HCT116 (cell line): ENCODE measurements around the gene MCAM. TPM values are rescaled to one million over a fixed set of nuclear protein-coding genes. Genes with fewer than 3 reads are reported as not detected.

Experiments
- ATAC-seq: fragments of 200-7000 bp; cut with Tn5 transposase; 2 replicates; pipeline ENCODE4 v1.9.1; 2020; ENCODE audit warnings: mild to moderate bottlenecking, moderate library complexity
- BruUV-seq: library from RNA; stranded (reverse); fragments of 400-500 nt; replicated peaks from 2 replicates; lab custom pipeline; 2021; lab: Mats Ljungman, UMichigan
- CTCF ChIA-PET: fragments of 300-600 bp; sonication (Branson Sonifier 250); formaldehyde crosslinking; loops from one replicate; lab custom pipeline; 2021; ENCODE audit warnings: antibody characterized with exemption; lab: Charles Lee
- POLR2A ChIA-PET: fragments of 300-600, 350-600 bp; sonication (Branson Sonifier 250); formaldehyde crosslinking; loops from one replicate; lab custom pipeline; 2021; ENCODE audit warnings: antibody characterized with exemption; lab: Charles Lee
- RAD21 ChIA-PET, 2 experiments: fragments of 300-600 bp; sonication (Branson Sonifier 250); formaldehyde crosslinking; loops; one replicate each; lab custom pipeline; 2023; ENCODE audit warnings: low total read pairs in 2 of 2; ENCODE audit not compliant: uncharacterized antibody in 2 of 2, unreplicated experiment in 2 of 2, low non-redundant PET in 1 of 2; lab: Charles Lee
- DNase-seq: peaks from one replicate; pipeline ENCODE4 v3.0.0-alpha.2; 2010; ENCODE audit warnings: low read depth, low spot score
- H2AFZ ChIP-seq: fragments of 200-600 bp; shearing (Covaris generic), sonication (generic); 2 replicates; pipeline ENCODE4 v1.6.1; 2017; ENCODE audit warnings: low read depth, mixed run types, mixed read lengths, antibody characterized with exemption, low read length; ENCODE audit not compliant: poor library complexity, severe bottlenecking
- H3K27ac ChIP-seq: 2 replicates; pipeline ENCODE4 v1.5.1; 2012; ENCODE audit warnings: low read depth, low read length
- H3K27me3 ChIP-seq: fragments of 200-600 bp; sonication (generic); 2 replicates; pipeline ENCODE4 v1.6.1; 2016; ENCODE audit warnings: mixed run types, low read length, mixed read lengths; ENCODE audit not compliant: insufficient read depth
- H3K36me3 ChIP-seq, 2 experiments: fragments of 200-500 bp in 1 of 2; fragments of 200-600 bp in 1 of 2; sonication (Bioruptor generic) in 1 of 2; sonication (generic) in 1 of 2; 2 replicates each; pipeline versions ENCODE4 v1.5.1 to v1.6.1; 2014 to 2016; ENCODE audit warnings: low read length in 2 of 2, inconsistent platforms in 1 of 2, mixed read lengths in 1 of 2, mixed run types in 1 of 2; ENCODE audit not compliant: insufficient read depth in 2 of 2, control insufficient read depth in 1 of 2
- H3K4me1 ChIP-seq, 2 experiments: fragments of 200-600 bp in 1 of 2; sonication (generic) in 1 of 2; 2 replicates each; pipeline versions ENCODE4 v1.5.1 to v1.6.1; 2012 to 2017; ENCODE audit warnings: low read length in 2 of 2, inconsistent platforms in 1 of 2, mild to moderate bottlenecking in 1 of 2, mixed read lengths in 1 of 2, mixed run types in 1 of 2, moderate library complexity in 1 of 2; ENCODE audit not compliant: insufficient read depth in 2 of 2, control insufficient read depth in 1 of 2
- H3K4me2 ChIP-seq: fragments of 200-600 bp; sonication (generic); 2 replicates; pipeline ENCODE4 v1.6.1; 2017; ENCODE audit warnings: mixed run types, low read length, mixed read lengths
- H3K4me3 ChIP-seq, 2 experiments: fragments of 200-600 bp in 1 of 2; sonication (generic) in 1 of 2; replicated peaks in 1 of 2; 2 replicates each; pipeline ENCODE4 v1.5.1; 2011 to 2016; ENCODE audit warnings: low read length in 2 of 2, control low read depth in 1 of 2, low read depth in 1 of 2, mild to moderate bottlenecking in 1 of 2, mixed read lengths in 1 of 2, mixed run types in 1 of 2
- H3K79me2 ChIP-seq: fragments of 200-600 bp; sonication (generic); 2 replicates; pipeline ENCODE4 v1.6.1; 2017; ENCODE audit warnings: mild to moderate bottlenecking, mixed run types, low read length, moderate library complexity, mixed read lengths; ENCODE audit not compliant: insufficient read depth
- H3K9ac ChIP-seq: fragments of 200-600 bp; sonication (generic); 2 replicates; pipeline ENCODE4 v1.6.1; 2016; ENCODE audit warnings: low read length, mixed read lengths
- H3K9me2 ChIP-seq: fragments of 200-600 bp; sonication (generic), shearing (Covaris generic); 2 replicates; pipeline ENCODE4 v1.6.1; 2017; ENCODE audit warnings: mixed run types, mild to moderate bottlenecking, moderate library complexity; ENCODE audit not compliant: insufficient read depth
- H3K9me3 ChIP-seq, 2 experiments: fragments of 200-500 bp in 1 of 2; fragments of 200-600 bp in 1 of 2; sonication (Bioruptor generic) in 1 of 2; sonication (generic) in 1 of 2; 2 replicates each; pipeline ENCODE4 v1.6.1; 2014 to 2017; ENCODE audit warnings: low read length in 2 of 2, mixed read lengths in 2 of 2, inconsistent platforms in 1 of 2, low read depth in 1 of 2, mild to moderate bottlenecking in 1 of 2, mixed run types in 1 of 2, moderate library complexity in 1 of 2; ENCODE audit not compliant: control insufficient read depth in 1 of 2, insufficient read depth in 1 of 2
- H4K20me1 ChIP-seq: fragments of 200-600 bp; sonication (generic), shearing (Covaris generic); 2 replicates; pipeline ENCODE4 v1.6.1; 2017; ENCODE audit warnings: mixed run types, mild to moderate bottlenecking, moderate library complexity; ENCODE audit not compliant: insufficient read depth
- CBX3 ChIP-seq: IDR thresholded peaks from 2 replicates; pipeline ENCODE4 v1.6.1; 2012; ENCODE audit warnings: low read depth
- CEBPB ChIP-seq: IDR thresholded peaks from 2 replicates; pipeline ENCODE4 v1.6.1; 2012; ENCODE audit warnings: low read depth
- EGR1 ChIP-seq: IDR thresholded peaks from 2 replicates; pipeline ENCODE4 v1.6.1; 2012; ENCODE audit warnings: low read depth
- ELF1 ChIP-seq: IDR thresholded peaks from 2 replicates; pipeline ENCODE4 v1.6.1; 2012; ENCODE audit warnings: low read depth, borderline replicate concordance
- EZH2phosphoT487 ChIP-seq: fragments of 200-600 bp; IDR thresholded peaks from 2 replicates; pipeline ENCODE4 v1.6.1; 2018; ENCODE audit warnings: antibody characterized with exemption, borderline replicate concordance
- FOSL1 ChIP-seq: IDR thresholded peaks from 2 replicates; pipeline ENCODE4 v1.6.1; 2012; ENCODE audit warnings: low read depth
- JUND ChIP-seq: IDR thresholded peaks from 2 replicates; pipeline ENCODE4 v1.6.1; 2012
- POLR2AphosphoS5 ChIP-seq: IDR thresholded peaks from 2 replicates; pipeline ENCODE4 v1.6.1; 2011; ENCODE audit warnings: mild to moderate bottlenecking, low read depth, low read length, moderate library complexity
- SIN3A ChIP-seq: IDR thresholded peaks from 2 replicates; pipeline ENCODE4 v1.6.1; 2012; ENCODE audit warnings: low read depth
- SRF ChIP-seq: IDR thresholded peaks from 2 replicates; pipeline ENCODE4 v1.6.1; 2012; ENCODE audit warnings: low read depth
- TCF7L2 ChIP-seq: IDR thresholded peaks from 2 replicates; pipeline ENCODE4 v1.7.0; 2011; ENCODE audit warnings: borderline replicate concordance, inconsistent platforms; ENCODE audit not compliant: insufficient read depth, insufficient read length; ENCODE audit errors: extremely low read depth
- ZFX ChIP-seq: fragments of 450-650 bp; IDR thresholded peaks from 2 replicates; pipeline ENCODE4 v1.6.1; 2017
- ZNF274 ChIP-seq: fragments of 200-500 bp; sonication (Bioruptor generic); IDR thresholded peaks from 2 replicates; pipeline ENCODE4 v1.6.1; 2014; ENCODE audit warnings: mild to moderate bottlenecking, low read depth, low read length, inconsistent platforms
- intact Hi-C: fragments of 100-400 bp; cut with micrococcal nuclease; formaldehyde crosslinking; loops from 2 replicates; pipeline ENCODE4 v1.10.0; 2022
- total RNA-seq: library from RNA; stranded (reverse); gene quantifications from one replicate; pipeline ENCODE4 v1.2.1, GENCODE V29; 2021; ENCODE audit not compliant: unreplicated experiment
- TF ChIP-seq, protein P1 (sequence below): IDR thresholded peaks from 2 replicates; pipeline ENCODE4 v1.6.1; 2011; ENCODE audit warnings: mild to moderate bottlenecking, low read length, moderate library complexity; ENCODE audit not compliant: insufficient replicate concordance; ENCODE audit errors: extremely low read depth
- TF ChIP-seq, protein P2 (sequence below): IDR thresholded peaks from 2 replicates; pipeline ENCODE4 v1.6.1; 2012
- TF ChIP-seq, protein P3 (sequence below): IDR thresholded peaks from 2 replicates; pipeline ENCODE4 v1.6.1; 2012; ENCODE audit warnings: low read depth

MCAM gene
- total RNA-seq, 1 experiment from 2014 or later = 17.4 TPM

DNA sequence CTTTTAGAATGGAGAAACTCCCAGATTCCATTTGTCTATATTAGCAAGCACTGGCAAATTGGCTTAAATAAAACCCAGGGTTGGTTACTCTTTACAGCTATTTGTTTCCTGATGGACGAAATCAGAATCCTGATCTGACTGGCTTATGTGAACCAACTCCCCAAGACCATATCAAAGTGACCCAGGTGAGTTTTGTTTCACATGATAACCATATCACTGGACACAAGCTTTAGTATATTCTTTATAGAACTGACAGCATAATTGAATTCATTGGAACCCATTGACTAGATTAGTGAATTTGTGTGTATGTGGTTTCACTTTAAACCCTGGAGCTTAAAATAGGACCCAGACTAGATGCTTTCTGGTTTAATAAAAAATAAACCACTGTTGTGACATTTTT lies 39.3 kb downstream of the MCAM start:
- no peak for TF ChIP-seq JUND
- TF ChIP-seq CEBPB = no peak
- TF ChIP-seq TCF7L2 = no peak
- TF ChIP-seq POLR2AphosphoS5 = no peak
- no peak for TF ChIP-seq ELF1
- ChIA-PET CTCF (no interaction called here), RAD21 (no interaction called here), POLR2A (no interaction called here)
- H3K4me3 ChIP-seq = no peak overlapping the region
- H4K20me1 ChIP-seq = no peaks in the 10 kb centered on the region
- no peaks in the 10 kb centered on the region for H3K79me2 ChIP-seq
- H3K9me2 ChIP-seq = no peaks in the 10 kb centered on the region
- DNase-seq (no peak), ATAC-seq (no peak)
- no peak overlapping the region for H3K4me2 ChIP-seq
- no peaks in the 10 kb centered on the region for H3K4me1 ChIP-seq
- peaks cover 19% of the 10 kb centered on the region in 2 experiments; a peak in 3 of 4 replicates for H3K36me3 ChIP-seq
- H3K27me3 ChIP-seq = no peaks in the 10 kb centered on the region
- no peak overlapping the region for H3K27ac ChIP-seq
- no peak overlapping the region for H3K9ac ChIP-seq
- no peaks in the 10 kb centered on the region for H3K9me3 ChIP-seq
- no TSS peak for BruUV-seq
- intact Hi-C loops = no loop called here
- H2AFZ ChIP-seq = no peak overlapping the region

DNA sequence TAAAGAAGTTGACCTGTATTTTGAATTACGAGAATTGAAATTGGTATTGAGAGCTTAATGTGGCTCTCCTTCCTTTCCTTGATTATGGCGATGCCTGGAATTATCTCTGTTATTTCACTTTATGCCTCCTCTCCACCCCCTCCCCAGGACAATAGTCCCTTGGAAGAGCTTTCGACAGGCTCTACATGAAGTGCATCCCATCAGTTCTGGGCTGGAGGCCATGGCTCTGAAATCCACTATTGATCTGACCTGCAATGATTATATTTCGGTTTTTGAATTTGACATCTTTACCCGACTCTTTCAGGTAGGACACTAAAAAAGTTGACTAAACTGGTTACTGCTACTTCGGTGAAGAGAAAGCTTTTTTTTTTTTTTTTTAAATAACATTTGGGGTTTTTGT lies 43.2 kb downstream of the MCAM start:
- DNase-seq (no peak), ATAC-seq (no peak)
- H3K4me2 ChIP-seq = no peak overlapping the region
- H3K79me2 ChIP-seq = 0 out of 2 replicates have a peak, but pooled peaks cover 3% of the 10 kb centered on the region
- no peak for TF ChIP-seq EZH2phosphoT487
- no peak for TF ChIP-seq ZNF274
- TF ChIP-seq, protein P1, sequence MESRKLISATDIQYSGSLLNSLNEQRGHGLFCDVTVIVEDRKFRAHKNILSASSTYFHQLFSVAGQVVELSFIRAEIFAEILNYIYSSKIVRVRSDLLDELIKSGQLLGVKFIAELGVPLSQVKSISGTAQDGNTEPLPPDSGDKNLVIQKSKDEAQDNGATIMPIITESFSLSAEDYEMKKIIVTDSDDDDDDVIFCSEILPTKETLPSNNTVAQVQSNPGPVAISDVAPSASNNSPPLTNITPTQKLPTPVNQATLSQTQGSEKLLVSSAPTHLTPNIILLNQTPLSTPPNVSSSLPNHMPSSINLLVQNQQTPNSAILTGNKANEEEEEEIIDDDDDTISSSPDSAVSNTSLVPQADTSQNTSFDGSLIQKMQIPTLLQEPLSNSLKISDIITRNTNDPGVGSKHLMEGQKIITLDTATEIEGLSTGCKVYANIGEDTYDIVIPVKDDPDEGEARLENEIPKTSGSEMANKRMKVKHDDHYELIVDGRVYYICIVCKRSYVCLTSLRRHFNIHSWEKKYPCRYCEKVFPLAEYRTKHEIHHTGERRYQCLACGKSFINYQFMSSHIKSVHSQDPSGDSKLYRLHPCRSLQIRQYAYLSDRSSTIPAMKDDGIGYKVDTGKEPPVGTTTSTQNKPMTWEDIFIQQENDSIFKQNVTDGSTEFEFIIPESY = no peak
- TF ChIP-seq CBX3 = no peak
- TF ChIP-seq, protein P2, sequence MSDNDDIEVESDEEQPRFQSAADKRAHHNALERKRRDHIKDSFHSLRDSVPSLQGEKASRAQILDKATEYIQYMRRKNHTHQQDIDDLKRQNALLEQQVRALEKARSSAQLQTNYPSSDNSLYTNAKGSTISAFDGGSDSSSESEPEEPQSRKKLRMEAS = no peak
- TF ChIP-seq ZFX = no peak
- TF ChIP-seq, protein P3, sequence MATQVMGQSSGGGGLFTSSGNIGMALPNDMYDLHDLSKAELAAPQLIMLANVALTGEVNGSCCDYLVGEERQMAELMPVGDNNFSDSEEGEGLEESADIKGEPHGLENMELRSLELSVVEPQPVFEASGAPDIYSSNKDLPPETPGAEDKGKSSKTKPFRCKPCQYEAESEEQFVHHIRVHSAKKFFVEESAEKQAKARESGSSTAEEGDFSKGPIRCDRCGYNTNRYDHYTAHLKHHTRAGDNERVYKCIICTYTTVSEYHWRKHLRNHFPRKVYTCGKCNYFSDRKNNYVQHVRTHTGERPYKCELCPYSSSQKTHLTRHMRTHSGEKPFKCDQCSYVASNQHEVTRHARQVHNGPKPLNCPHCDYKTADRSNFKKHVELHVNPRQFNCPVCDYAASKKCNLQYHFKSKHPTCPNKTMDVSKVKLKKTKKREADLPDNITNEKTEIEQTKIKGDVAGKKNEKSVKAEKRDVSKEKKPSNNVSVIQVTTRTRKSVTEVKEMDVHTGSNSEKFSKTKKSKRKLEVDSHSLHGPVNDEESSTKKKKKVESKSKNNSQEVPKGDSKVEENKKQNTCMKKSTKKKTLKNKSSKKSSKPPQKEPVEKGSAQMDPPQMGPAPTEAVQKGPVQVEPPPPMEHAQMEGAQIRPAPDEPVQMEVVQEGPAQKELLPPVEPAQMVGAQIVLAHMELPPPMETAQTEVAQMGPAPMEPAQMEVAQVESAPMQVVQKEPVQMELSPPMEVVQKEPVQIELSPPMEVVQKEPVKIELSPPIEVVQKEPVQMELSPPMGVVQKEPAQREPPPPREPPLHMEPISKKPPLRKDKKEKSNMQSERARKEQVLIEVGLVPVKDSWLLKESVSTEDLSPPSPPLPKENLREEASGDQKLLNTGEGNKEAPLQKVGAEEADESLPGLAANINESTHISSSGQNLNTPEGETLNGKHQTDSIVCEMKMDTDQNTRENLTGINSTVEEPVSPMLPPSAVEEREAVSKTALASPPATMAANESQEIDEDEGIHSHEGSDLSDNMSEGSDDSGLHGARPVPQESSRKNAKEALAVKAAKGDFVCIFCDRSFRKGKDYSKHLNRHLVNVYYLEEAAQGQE = no peak
- no peak for TF ChIP-seq FOSL1
- no peak for TF ChIP-seq CEBPB
- TF ChIP-seq ELF1 = no peak
- no peak for TF ChIP-seq SIN3A
- TF ChIP-seq TCF7L2 = no peak
- no peak for TF ChIP-seq SRF
- no peak for TF ChIP-seq EGR1
- H3K9ac ChIP-seq = no peak overlapping the region
- H3K9me2 ChIP-seq = no peaks in the 10 kb centered on the region
- H3K27ac ChIP-seq = no peak overlapping the region
- H3K4me3 ChIP-seq = no peak overlapping the region
- BruUV-seq = no TSS peak
- no peaks in the 10 kb centered on the region for H3K9me3 ChIP-seq
- H2AFZ ChIP-seq = no peak overlapping the region
- peaks cover 14 to 17% of the 10 kb centered on the region in 2 experiments; a peak in 3 of 4 replicates for H3K36me3 ChIP-seq
- H3K4me1 ChIP-seq = no peaks in the 10 kb centered on the region
- ChIA-PET CTCF (interaction anchor here (0.9 to 1.0 kb wide), 2 partner anchors 10 kb away, joined by 3 read pairs; no protein-coding TSS in a partner anchor), RAD21 (no interaction called here), POLR2A (no interaction called here)
- intact Hi-C loops = no loop called here
- no peaks in the 10 kb centered on the region for H3K27me3 ChIP-seq
- no peaks in the 10 kb centered on the region for H4K20me1 ChIP-seq
